ENCODE data around the gene MOB1A. TPM values are rescaled to one million over a fixed set of nuclear protein-coding genes. Genes with fewer than 3 reads are reported as not detected.

The MOB1A gene
- total and polyA plus RNA-seq, 2 of the 13 experiments (the other 11 are each of a cell fraction or from before 2014, with no cell fraction given), result 48.2 to 139 TPM

GRCh38 chr2:74131901-74132300 is 46.8 kb downstream of the MOB1A start:
- Histone ChIP-seq H3K27ac (ENCODE audit: extremely low read length, insufficient read depth, low read length) (no peak overlapping the region), H3K4me3 (replicated peaks in 1 of 3; ENCODE audit: insufficient read depth in 1 of 3, low read depth in 2 of 3, low read length in 3 of 3) (no peak overlapping the region), H3K4me2 (ENCODE audit: low read depth, low read length) (no peak overlapping the region), H3K79me2 (ENCODE audit: insufficient read depth, low read length) (no peaks in the 10 kb centered on the region), H3K36me3 (replicated peaks in 1 of 2; ENCODE audit: control insufficient read depth in 1 of 2, insufficient read depth in 2 of 2, low read length in 2 of 2) (peaks cover 11 to 16% of the 10 kb centered on the region in 2 experiments), H3K4me1 (ENCODE audit: insufficient read depth, low read length) (no peaks in the 10 kb centered on the region), H3K27me3 (ENCODE audit: control insufficient read depth in 1 of 2, insufficient read depth in 2 of 2, low read length in 2 of 2) (no peaks in the 10 kb centered on the region), H3K9ac (ENCODE audit: insufficient read depth, low read depth, low read length) (no peak overlapping the region), H4K20me1 (ENCODE audit: insufficient read depth, low read length) (no peaks in the 10 kb centered on the region), H2AFZ (ENCODE audit: low read length) (no peak overlapping the region), H3K9me3 (ENCODE audit: low read length) (no peaks in the 10 kb centered on the region)
- intact Hi-C loops (cut with micrococcal nuclease; ENCODE audit: unreplicated experiment) (no loop called here), in situ Hi-C loops (cut with HindIII; ENCODE audit: extremely low pct_ligation_motif_present, low pct_unique_long_range_greater_than_20kb) (loop anchor here (25.0 kb wide), 1 partner anchor 295 kb away; the partner anchor contains the start of gene STAMBP)
- no TSS peak for BruUV-seq (replicated peaks)
- DNase-seq (ENCODE audit: low spot score) (no peak), ATAC-seq (no peak), FAIRE-seq (no peak)
- TF ChIP-seq, protein P1, sequence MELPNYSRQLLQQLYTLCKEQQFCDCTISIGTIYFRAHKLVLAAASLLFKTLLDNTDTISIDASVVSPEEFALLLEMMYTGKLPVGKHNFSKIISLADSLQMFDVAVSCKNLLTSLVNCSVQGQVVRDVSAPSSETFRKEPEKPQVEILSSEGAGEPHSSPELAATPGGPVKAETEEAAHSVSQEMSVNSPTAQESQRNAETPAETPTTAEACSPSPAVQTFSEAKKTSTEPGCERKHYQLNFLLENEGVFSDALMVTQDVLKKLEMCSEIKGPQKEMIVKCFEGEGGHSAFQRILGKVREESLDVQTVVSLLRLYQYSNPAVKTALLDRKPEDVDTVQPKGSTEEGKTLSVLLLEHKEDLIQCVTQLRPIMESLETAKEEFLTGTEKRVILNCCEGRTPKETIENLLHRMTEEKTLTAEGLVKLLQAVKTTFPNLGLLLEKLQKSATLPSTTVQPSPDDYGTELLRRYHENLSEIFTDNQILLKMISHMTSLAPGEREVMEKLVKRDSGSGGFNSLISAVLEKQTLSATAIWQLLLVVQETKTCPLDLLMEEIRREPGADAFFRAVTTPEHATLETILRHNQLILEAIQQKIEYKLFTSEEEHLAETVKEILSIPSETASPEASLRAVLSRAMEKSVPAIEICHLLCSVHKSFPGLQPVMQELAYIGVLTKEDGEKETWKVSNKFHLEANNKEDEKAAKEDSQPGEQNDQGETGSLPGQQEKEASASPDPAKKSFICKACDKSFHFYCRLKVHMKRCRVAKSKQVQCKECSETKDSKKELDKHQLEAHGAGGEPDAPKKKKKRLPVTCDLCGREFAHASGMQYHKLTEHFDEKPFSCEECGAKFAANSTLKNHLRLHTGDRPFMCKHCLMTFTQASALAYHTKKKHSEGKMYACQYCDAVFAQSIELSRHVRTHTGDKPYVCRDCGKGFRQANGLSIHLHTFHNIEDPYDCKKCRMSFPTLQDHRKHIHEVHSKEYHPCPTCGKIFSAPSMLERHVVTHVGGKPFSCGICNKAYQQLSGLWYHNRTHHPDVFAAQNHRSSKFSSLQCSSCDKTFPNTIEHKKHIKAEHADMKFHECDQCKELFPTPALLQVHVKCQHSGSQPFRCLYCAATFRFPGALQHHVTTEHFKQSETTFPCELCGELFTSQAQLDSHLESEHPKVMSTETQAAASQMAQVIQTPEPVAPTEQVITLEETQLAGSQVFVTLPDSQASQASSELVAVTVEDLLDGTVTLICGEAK (IDR thresholded peaks at IDR 0.05), result no peak
- TF ChIP-seq, protein P1 (CRISPR knock-in tag; IDR thresholded peaks at IDR 0.05), result no peak
- no peak for TF ChIP-seq HDAC2 (CRISPR knock-in tag; IDR thresholded peaks at IDR 0.05)
- TF ChIP-seq, protein P2, sequence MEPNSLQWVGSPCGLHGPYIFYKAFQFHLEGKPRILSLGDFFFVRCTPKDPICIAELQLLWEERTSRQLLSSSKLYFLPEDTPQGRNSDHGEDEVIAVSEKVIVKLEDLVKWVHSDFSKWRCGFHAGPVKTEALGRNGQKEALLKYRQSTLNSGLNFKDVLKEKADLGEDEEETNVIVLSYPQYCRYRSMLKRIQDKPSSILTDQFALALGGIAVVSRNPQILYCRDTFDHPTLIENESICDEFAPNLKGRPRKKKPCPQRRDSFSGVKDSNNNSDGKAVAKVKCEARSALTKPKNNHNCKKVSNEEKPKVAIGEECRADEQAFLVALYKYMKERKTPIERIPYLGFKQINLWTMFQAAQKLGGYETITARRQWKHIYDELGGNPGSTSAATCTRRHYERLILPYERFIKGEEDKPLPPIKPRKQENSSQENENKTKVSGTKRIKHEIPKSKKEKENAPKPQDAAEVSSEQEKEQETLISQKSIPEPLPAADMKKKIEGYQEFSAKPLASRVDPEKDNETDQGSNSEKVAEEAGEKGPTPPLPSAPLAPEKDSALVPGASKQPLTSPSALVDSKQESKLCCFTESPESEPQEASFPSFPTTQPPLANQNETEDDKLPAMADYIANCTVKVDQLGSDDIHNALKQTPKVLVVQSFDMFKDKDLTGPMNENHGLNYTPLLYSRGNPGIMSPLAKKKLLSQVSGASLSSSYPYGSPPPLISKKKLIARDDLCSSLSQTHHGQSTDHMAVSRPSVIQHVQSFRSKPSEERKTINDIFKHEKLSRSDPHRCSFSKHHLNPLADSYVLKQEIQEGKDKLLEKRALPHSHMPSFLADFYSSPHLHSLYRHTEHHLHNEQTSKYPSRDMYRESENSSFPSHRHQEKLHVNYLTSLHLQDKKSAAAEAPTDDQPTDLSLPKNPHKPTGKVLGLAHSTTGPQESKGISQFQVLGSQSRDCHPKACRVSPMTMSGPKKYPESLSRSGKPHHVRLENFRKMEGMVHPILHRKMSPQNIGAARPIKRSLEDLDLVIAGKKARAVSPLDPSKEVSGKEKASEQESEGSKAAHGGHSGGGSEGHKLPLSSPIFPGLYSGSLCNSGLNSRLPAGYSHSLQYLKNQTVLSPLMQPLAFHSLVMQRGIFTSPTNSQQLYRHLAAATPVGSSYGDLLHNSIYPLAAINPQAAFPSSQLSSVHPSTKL (CRISPR knock-in tag; IDR thresholded peaks at IDR 0.05), result no peak
- TF ChIP-seq REL (CRISPR knock-in tag; conservative IDR thresholded peaks at IDR 0.05), result no peak
- TF ChIP-seq RBM22 (optimal IDR thresholded peaks at IDR 0.05; ENCODE audit: low read length), result no peak
- TF ChIP-seq SYNCRIP (IDR thresholded peaks at IDR 0.05; ENCODE audit: insufficient read depth, low read depth, low read length), result no peak
- no peak for TF ChIP-seq TP53 (CRISPR knock-in tag; conservative IDR thresholded peaks at IDR 0.05)
- TF ChIP-seq ZNF552 (CRISPR knock-in tag; IDR thresholded peaks at IDR 0.05; ENCODE audit: borderline replicate concordance), result no peak
- no peak for TF ChIP-seq NCOA5 (CRISPR knock-in tag; IDR thresholded peaks at IDR 0.05)
- TF ChIP-seq CEBPG (CRISPR knock-in tag; IDR thresholded peaks at IDR 0.05), result no peak
- no peak for TF ChIP-seq ZNF816 (CRISPR knock-in tag; IDR thresholded peaks at IDR 0.05; ENCODE audit: borderline replicate concordance)
- POLR2A ChIA-PET, result no interaction called here
- WGBS (ENCODE audit: low lambda C conversion rate), result 90% methylated on average over 5 of the region's 5 CpGs
- CTCF ChIA-PET (ENCODE audit: low intra/inter-chr PET ratio, low total read pairs), result no interaction called here
